GM20431 (cell line): ENCODE results near the gene FKBP11.
"Not testable (repeated sequence)": the region's sequence is repeated elsewhere in the genome, so short reads cannot be mapped to it uniquely, and the experiment has no call there.

ENCODE experiments used
- in situ Hi-C: fragments of 300-500 bp; cut with MseI, MboI; formaldehyde crosslinking; loops from one replicate; pipeline ENCODE4 v1.15.0; 2020; ENCODE audit warnings: low sequenced_read_pairs; ENCODE audit not compliant: unreplicated experiment

The FKBP11 gene

GRCh38 chr12:48917857-48918537, 7.3 kb downstream of the FKBP11 start:
- in situ Hi-C loops = no loop called here

DNA sequence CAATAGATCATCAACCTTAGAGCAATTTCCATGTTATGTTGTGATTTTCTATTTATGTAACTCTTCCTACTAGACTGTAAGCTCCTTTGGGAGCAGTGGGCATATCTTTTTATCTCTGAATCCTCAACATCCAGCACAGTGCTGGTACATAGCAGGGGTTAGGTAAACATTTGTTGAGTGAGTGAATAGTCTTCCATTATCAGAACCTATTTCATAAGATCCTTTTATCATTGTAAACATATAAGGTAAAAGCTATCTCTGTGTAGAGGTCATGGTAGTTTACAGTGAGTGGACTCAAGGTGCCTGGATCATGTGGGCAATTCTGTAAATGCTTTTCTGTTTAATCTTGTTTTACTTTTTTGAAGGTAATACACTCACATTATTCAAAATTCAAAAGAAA, 15.1 kb downstream of the FKBP11 start:
- in situ Hi-C loops = no loop called here

- in situ Hi-C loops = not testable (repeated sequence)
Observed at GRCh38 chr12:48909698-48910097, 15.6 kb downstream of the FKBP11 start.

GRCh38 chr12:48907245-48907644, 18.0 kb downstream of the FKBP11 start:
- in situ Hi-C loops = no loop called here

DNA sequence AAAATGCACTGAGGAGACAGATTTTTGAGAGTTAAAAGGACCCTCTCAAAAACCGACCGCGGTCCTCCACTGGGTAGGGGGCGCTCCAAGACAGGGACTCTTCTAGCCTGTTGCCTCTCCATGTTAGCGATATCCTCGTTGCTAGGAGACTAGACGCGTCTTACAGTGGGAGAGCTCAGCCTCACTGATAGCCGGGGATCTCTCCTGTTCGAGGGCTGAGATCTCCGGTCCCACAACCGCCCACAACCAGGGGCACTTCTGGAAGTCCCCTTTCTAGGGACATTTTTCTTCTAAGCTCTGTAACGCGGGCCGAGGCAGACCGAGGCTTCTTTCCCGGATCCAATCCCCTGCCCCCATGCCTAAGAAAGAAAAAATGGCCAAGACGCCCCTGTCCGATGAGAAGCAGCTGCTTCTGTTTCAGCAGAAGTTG, 21.3 kb downstream of the FKBP11 start:
- in situ Hi-C loops = no loop called here

- in situ Hi-C loops = no loop called here
Observed at GRCh38 chr12:48903363-48903981, 21.8 kb downstream of the FKBP11 start.

DNA sequence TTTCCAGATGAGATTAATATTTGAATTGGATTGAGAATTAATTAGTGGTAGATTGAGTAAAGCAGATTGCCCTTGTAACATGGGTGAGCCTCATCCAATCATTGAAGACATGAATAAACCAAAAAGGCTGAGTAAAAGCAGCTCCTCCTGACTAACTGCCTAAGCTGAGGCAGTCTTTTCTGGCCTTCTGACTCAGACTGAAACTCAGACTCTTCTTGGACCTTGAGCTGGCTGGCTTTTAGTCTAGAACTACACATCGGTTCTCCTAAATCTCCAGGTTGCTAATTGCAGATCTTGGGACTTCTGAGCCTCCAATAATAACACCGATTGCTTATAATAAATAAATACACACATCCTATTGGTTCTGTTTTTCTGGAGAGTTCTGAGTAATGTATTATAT, 24.0 kb downstream of the FKBP11 start:
- in situ Hi-C loops = no loop called here

GRCh38 chr12:48899651-48900050, 25.6 kb downstream of the FKBP11 start:
- in situ Hi-C loops = no loop called here

- in situ Hi-C loops = no loop called here
Observed at GRCh38 chr12:48894271-48894670, 31.0 kb downstream of the FKBP11 start.

GRCh38 chr12:48890657-48891418, 34.5 kb downstream of the FKBP11 start:
- in situ Hi-C loops = no loop called here

GRCh38 chr12:48889679-48890078, 35.6 kb downstream of the FKBP11 start:
- in situ Hi-C loops = no loop called here

DNA sequence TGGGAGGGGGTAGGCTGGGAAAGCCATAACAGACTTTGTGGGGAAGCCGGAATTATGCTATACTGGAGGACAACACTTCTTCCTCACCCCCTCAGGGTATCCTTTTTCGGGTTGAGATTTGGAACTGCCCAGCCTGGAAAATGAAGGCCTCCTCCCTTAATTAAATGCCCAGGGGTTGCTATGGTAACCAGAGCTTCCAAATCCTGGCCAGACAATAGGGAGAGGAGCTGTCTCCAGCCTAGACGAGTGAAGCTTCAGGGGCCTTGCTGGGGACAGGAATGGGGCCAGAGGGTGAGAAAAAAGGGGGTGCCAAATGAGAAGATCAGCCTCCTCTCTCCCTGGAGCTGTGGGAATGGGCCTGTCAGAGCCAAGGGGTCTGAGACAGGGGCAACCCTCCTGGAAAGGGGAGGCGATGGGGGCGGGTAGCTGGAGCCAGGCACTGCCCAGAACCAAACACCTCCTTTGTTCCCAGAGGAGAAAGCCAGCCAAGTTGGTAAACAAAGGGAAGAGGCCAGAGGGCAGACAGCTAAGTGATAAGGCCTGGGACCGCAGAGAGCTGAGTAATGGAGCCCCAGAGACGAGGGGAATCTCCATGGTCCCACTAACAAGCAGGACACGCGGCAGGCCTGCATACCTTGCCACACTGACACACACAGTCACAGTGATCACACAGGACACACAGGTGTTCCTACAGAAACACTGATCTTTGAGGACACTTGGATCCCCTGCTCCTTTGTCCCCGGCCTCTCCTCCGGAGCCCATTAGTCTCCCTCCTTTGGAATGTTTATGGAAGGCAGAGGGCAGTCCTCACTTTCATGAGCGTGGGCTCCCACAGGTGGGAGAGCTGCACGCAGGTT, 41.8 kb downstream of the FKBP11 start:
- in situ Hi-C loops = no loop called here

GRCh38 chr12:48882972-48883304, 42.4 kb downstream of the FKBP11 start:
- in situ Hi-C loops = no loop called here

GRCh38 chr12:48882315-48882687, 43.0 kb downstream of the FKBP11 start:
- in situ Hi-C loops = no loop called here

DNA sequence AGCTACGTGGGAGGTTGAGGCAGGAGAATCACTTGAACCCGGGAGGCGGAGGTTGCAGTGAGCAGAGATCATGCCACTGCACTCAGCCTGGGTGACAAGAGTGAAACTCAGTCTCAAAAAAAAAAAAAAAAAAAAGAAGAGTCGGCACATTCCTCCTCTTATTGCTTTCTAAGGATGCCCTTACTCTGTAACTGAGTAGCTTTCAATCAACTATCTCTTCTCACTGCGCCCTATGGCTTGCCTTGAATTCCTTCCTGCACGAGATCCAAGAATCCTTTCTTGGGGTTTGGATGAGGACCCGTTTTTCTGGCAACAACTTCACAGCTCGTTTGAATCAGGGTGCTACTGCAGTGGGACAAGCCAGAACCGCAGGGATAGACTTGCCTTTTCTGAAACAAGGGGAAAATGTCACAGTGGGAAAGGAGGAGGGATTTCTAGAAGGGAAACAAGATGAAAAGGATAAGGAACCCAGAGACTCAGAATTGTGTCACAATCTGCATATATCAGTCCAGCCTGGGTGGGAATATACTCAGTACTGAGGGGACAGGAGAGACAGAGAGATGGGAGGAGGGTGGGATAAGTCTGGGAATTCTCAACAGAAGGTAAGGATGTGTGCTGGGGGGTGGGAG, 43.5 kb downstream of the FKBP11 start:
- in situ Hi-C loops = no loop called here

DNA sequence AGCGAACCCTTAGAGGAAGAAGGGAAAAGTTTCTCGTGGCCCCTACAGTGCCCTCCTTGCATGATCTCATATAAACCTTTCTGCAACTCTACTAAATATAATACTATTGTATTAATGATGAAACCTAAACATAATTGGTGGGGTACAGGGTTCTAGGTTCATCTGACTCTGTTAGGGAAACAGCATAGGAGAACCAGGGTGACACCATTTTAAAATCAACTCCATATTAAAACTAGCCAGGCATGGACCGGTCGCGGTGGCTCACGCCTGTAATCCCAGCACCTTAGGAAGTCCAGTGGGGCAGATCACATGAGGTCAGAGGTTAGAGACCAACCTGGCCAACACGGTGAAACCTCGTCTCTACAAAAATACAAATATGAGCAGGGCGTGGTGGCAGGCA, 44.6 kb downstream of the FKBP11 start:
- in situ Hi-C loops = no loop called here

GRCh38 chr12:48878548-48878947, 46.7 kb downstream of the FKBP11 start:
- in situ Hi-C loops = no loop called here

GRCh38 chr12:48875944-48876515, 49.3 kb downstream of the FKBP11 start:
- in situ Hi-C loops = no loop called here

DNA sequence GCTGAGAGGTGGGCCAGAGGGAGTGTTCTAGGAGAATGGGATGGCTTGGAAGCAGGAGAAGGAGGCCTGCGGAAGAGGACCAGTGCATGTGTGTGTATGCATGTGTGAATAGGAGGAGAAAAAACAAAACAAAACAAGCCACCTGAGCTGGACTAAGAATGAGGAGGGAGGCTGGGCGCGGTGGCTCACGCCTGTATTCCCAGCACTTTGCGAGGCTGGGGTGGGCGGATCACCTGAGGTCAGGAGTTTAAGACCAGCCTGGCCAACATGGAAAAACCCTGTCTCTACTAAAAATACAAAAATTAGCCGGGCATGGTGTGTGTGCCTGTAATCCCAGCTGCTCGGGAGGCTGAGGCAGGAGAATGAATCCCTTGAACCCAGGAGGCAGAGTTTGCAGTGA, 51.8 kb downstream of the FKBP11 start:
- in situ Hi-C loops = not testable (repeated sequence)

GRCh38 chr12:48873096-48873495, 52.2 kb downstream of the FKBP11 start:
- in situ Hi-C loops = no loop called here
